Measurements from ENCODE around the gene RAB42.
A peak's percentile ranks its signal among the peaks of the same experiment; 100 is the strongest.
"Not testable (repeated sequence)": the region's sequence is repeated elsewhere in the genome, so short reads cannot be mapped to it uniquely, and the experiment has no call there.

The RAB42 gene

GRCh38 chr1:28595412-28596191 is 3.5 kb downstream of the RAB42 start:
- Mint-ChIP-seq H3K36me3 (ENCODE audit: low read depth) (peaks cover 31% of the 10 kb centered on the region), H3K27me3 (no peaks in the 10 kb centered on the region), H3K27ac (no peak overlapping the region), H3K4me3 (no peak overlapping the region), H3K4me1 (ENCODE audit: low read depth) (peaks cover 28% of the 10 kb centered on the region), H3K9me3 (no peaks in the 10 kb centered on the region)
- intact Hi-C loops (cut with micrococcal nuclease): no loop called here

- H3K27ac Mint-ChIP-seq; intact Hi-C loops (cut with micrococcal nuclease); H3K9me3 Mint-ChIP-seq; H3K27me3 Mint-ChIP-seq; H3K4me3 Mint-ChIP-seq: not testable (repeated sequence)
- peaks cover 21% of the 10 kb centered on the region for H3K4me1 Mint-ChIP-seq (ENCODE audit: low read depth)
- peaks cover 32% of the 10 kb centered on the region for H3K36me3 Mint-ChIP-seq (ENCODE audit: low read depth)
These were observed 4.2 kb downstream of the RAB42 start for GRCh38 chr1:28596276-28596675.

- intact Hi-C loops (cut with micrococcal nuclease): loop anchor here (2.0 to 5.0 kb wide), 2 partner anchors 83 to 189 kb away; no protein-coding TSS in a partner anchor
These were observed 9.6 kb downstream of the RAB42 start for GRCh38 chr1:28601696-28602095.

GRCh38 chr1:28602536-28603439 is 10.7 kb downstream of the RAB42 start:
- Mint-ChIP-seq H3K4me3 (no peak overlapping the region), H3K36me3 (ENCODE audit: low read depth) (peaks cover 69% of the 10 kb centered on the region)

More at GRCh38 chr1:28601696-28602095, 9.6 kb downstream of the RAB42 start:
- no peaks in the 10 kb centered on the region for H3K9me3 Mint-ChIP-seq
- no peaks in the 10 kb centered on the region for H3K4me1 Mint-ChIP-seq (ENCODE audit: low read depth)
- no peak overlapping the region for H3K27ac Mint-ChIP-seq
- H3K27me3 Mint-ChIP-seq: no peaks in the 10 kb centered on the region
- H3K36me3 Mint-ChIP-seq (ENCODE audit: low read depth): peaks cover 58% of the 10 kb centered on the region
- H3K4me3 Mint-ChIP-seq: no peak overlapping the region

GRCh38 chr1:28604411-28604810 is 12.3 kb downstream of the RAB42 start:
- intact Hi-C loops (cut with micrococcal nuclease): loop anchor here (5.0 kb wide), 1 partner anchor 192 kb away; no protein-coding TSS in a partner anchor
- Mint-ChIP-seq H3K4me3 (no peak overlapping the region), H3K9me3 (no peaks in the 10 kb centered on the region), H3K36me3 (ENCODE audit: low read depth) (peaks cover 80% of the 10 kb centered on the region), H3K27ac (no peak overlapping the region), H3K4me1 (ENCODE audit: low read depth) (no peaks in the 10 kb centered on the region), H3K27me3 (no peaks in the 10 kb centered on the region)

More at GRCh38 chr1:28602536-28603439, 10.7 kb downstream of the RAB42 start:
- Mint-ChIP-seq H3K27ac (no peak overlapping the region), H3K4me1 (ENCODE audit: low read depth) (no peaks in the 10 kb centered on the region), H3K27me3 (no peaks in the 10 kb centered on the region), H3K9me3 (no peaks in the 10 kb centered on the region)
- intact Hi-C loops (cut with micrococcal nuclease): loop anchor here (2.0 to 5.0 kb wide), 2 partner anchors 84 to 190 kb away; no protein-coding TSS in a partner anchor

- Mint-ChIP-seq H3K4me3 (no peak overlapping the region), H3K27ac (no peak overlapping the region), H3K27me3 (no peaks in the 10 kb centered on the region), H3K36me3 (ENCODE audit: low read depth) (peaks cover 83% of the 10 kb centered on the region), H3K9me3 (no peaks in the 10 kb centered on the region), H3K4me1 (ENCODE audit: low read depth) (no peaks in the 10 kb centered on the region)
- intact Hi-C loops (cut with micrococcal nuclease): loop anchor here (5.0 kb wide), 1 partner anchor 193 kb away; no protein-coding TSS in a partner anchor
These were observed 12.9 kb downstream of the RAB42 start for GRCh38 chr1:28604962-28605361.

- Mint-ChIP-seq H3K36me3 (ENCODE audit: low read depth) (peaks cover 84% of the 10 kb centered on the region), H3K27me3 (no peaks in the 10 kb centered on the region), H3K4me1 (ENCODE audit: low read depth) (no peaks in the 10 kb centered on the region), H3K4me3 (no peak overlapping the region), H3K9me3 (no peaks in the 10 kb centered on the region), H3K27ac (no peak overlapping the region)
- intact Hi-C loops (cut with micrococcal nuclease): no loop called here
These were observed 14.7 kb downstream of the RAB42 start for GRCh38 chr1:28606771-28607170.

GRCh38 chr1:28613175-28613574 is 21.1 kb downstream of the RAB42 start:
- Mint-ChIP-seq H3K27ac (no peak overlapping the region), H3K36me3 (ENCODE audit: low read depth) (peaks cover 86% of the 10 kb centered on the region), H3K4me3 (no peak overlapping the region), H3K9me3 (no peaks in the 10 kb centered on the region), H3K27me3 (no peaks in the 10 kb centered on the region), H3K4me1 (ENCODE audit: low read depth) (no peaks in the 10 kb centered on the region)
- intact Hi-C loops (cut with micrococcal nuclease): no loop called here

- Mint-ChIP-seq H3K36me3 (ENCODE audit: low read depth) (peaks cover 24% of the 10 kb centered on the region), H3K9me3 (no peaks in the 10 kb centered on the region), H3K4me1 (ENCODE audit: low read depth) (peaks cover 9% of the 10 kb centered on the region), H3K27me3 (no peaks in the 10 kb centered on the region), H3K4me3 (no peak overlapping the region), H3K27ac (peak overlapping the region; percentile 22)
- intact Hi-C loops (cut with micrococcal nuclease): no loop called here
These were observed 39.6 kb downstream of the RAB42 start for GRCh38 chr1:28631713-28632112.

- Mint-ChIP-seq H3K9me3 (no peaks in the 10 kb centered on the region), H3K4me3 (no peak overlapping the region), H3K27ac (peak overlapping the region; percentile 22), H3K36me3 (ENCODE audit: low read depth) (peaks cover 29% of the 10 kb centered on the region), H3K4me1 (ENCODE audit: low read depth) (peaks cover 9% of the 10 kb centered on the region), H3K27me3 (no peaks in the 10 kb centered on the region)
- intact Hi-C loops (cut with micrococcal nuclease): no loop called here
These were observed 40.5 kb downstream of the RAB42 start for GRCh38 chr1:28632560-28632959.

GRCh38 chr1:28640766-28641165 is 48.7 kb downstream of the RAB42 start:
- no peaks in the 10 kb centered on the region for H3K27me3 Mint-ChIP-seq
- no peak overlapping the region for H3K4me3 Mint-ChIP-seq
- no peak overlapping the region for H3K27ac Mint-ChIP-seq
- H3K36me3 Mint-ChIP-seq (ENCODE audit: low read depth): peaks cover 28% of the 10 kb centered on the region
- intact Hi-C loops (cut with micrococcal nuclease): no loop called here
- H3K9me3 Mint-ChIP-seq: no peaks in the 10 kb centered on the region
- H3K4me1 Mint-ChIP-seq (ENCODE audit: low read depth): peaks cover 34% of the 10 kb centered on the region

GRCh38 chr1:28642056-28642846 is 50.2 kb downstream of the RAB42 start:
- Mint-ChIP-seq H3K4me3 (peak overlapping the region; percentile 100), H3K27ac (peak overlapping the region; percentile 96), H3K36me3 (ENCODE audit: low read depth) (peaks cover 17% of the 10 kb centered on the region), H3K27me3 (no peaks in the 10 kb centered on the region), H3K9me3 (no peaks in the 10 kb centered on the region), H3K4me1 (ENCODE audit: low read depth) (peaks cover 40% of the 10 kb centered on the region)
- intact Hi-C loops (cut with micrococcal nuclease): no loop called here

GRCh38 chr1:28642847-28643635 is 51.0 kb downstream of the RAB42 start, which contains the start of gene TAF12:
TSS of gene TAF12 (minus strand) at chr1:28643067. CDS start at chr1:28622081, 20,986 bp downstream.
- Mint-ChIP-seq H3K27me3 (no peaks in the 10 kb centered on the region), H3K4me1 (ENCODE audit: low read depth) (peaks cover 48% of the 10 kb centered on the region), H3K36me3 (ENCODE audit: low read depth) (peaks cover 17% of the 10 kb centered on the region), H3K9me3 (no peaks in the 10 kb centered on the region), H3K4me3 (peak within 1 kb of the TSS; percentile 100), H3K27ac (peak within 1 kb of the TSS; percentile 96)
- intact Hi-C loops (cut with micrococcal nuclease): no loop called here

Data from dendritic cell treated with granulocyte-macrophage colony-stimulating factor and Interleukin-4, amounts not matched to agents 40 ng/mL and 50 ng/mL, for 4 days (primary cell).